Measurements from ENCODE around the gene TTC33.

DNA sequence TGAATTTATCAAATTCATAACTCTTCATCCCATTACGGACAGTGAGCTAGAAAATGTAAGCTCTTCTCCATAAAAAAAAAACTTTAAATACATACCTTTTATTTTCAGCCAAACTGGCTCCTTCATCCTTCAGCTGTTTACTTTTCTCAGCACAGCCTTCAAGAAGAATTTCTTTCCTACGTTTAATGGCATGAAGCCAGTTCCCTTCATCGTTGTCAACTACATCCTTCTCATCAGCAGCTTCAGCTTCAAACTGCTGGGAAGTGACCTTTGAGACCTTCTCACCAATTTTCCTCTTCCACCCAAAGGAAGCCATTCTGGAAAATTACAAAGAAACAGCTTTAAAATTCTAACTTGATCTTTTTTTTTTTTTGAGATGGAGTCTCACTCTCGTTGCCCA is 9.1 kb downstream of the TTC33 start:
- no peak for TF ChIP-seq POLR2A (IDR thresholded peaks at IDR 0.05)
- TF ChIP-seq, protein P1, sequence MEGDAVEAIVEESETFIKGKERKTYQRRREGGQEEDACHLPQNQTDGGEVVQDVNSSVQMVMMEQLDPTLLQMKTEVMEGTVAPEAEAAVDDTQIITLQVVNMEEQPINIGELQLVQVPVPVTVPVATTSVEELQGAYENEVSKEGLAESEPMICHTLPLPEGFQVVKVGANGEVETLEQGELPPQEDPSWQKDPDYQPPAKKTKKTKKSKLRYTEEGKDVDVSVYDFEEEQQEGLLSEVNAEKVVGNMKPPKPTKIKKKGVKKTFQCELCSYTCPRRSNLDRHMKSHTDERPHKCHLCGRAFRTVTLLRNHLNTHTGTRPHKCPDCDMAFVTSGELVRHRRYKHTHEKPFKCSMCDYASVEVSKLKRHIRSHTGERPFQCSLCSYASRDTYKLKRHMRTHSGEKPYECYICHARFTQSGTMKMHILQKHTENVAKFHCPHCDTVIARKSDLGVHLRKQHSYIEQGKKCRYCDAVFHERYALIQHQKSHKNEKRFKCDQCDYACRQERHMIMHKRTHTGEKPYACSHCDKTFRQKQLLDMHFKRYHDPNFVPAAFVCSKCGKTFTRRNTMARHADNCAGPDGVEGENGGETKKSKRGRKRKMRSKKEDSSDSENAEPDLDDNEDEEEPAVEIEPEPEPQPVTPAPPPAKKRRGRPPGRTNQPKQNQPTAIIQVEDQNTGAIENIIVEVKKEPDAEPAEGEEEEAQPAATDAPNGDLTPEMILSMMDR (IDR thresholded peaks at IDR 0.05 in 4 of 5, conservative IDR thresholded peaks at IDR 0.05 in 1 of 5) = no peak
